Thoracic aorta (tissue), 2 donors: ENCODE measurements around the gene CCDC187. TPM values are rescaled to one million over a fixed set of nuclear protein-coding genes. Genes with fewer than 3 reads are reported as not detected.

Source experiments
- ATAC-seq: fragments of 150-250 bp; one replicate; pipeline ENCODE4 v1.8.0; 2017; ENCODE audit warnings: low read depth; ENCODE audit not compliant: insufficient number of reproducible peaks, low FRiP score
- DNase-seq: peaks from one replicate; pipeline ENCODE4 v3.0.0-alpha.2; 2020; ENCODE audit warnings: low spot score
- H3K27ac ChIP-seq, 2 donors: fragments of 200-600 bp; sonication (generic); 1 replicate in 1 of 2; 2 replicates in 1 of 2; pipeline ENCODE4 v1.5.1; 2016; ENCODE audit warnings: mild to moderate bottlenecking in 2 of 2, moderate library complexity in 2 of 2
- H3K27me3 ChIP-seq: fragments of 200-600 bp; sonication (generic); replicated peaks from 2 replicates; pipeline ENCODE4 v1.6.0; 2016; ENCODE audit warnings: mild to moderate bottlenecking; ENCODE audit not compliant: insufficient read depth
- H3K36me3 ChIP-seq: fragments of 200-600 bp; sonication (generic); one replicate; pipeline ENCODE4 v1.5.1; 2016
- H3K4me1 ChIP-seq, 2 donors: fragments of 200-600 bp; sonication (generic); 1 replicate in 1 of 2; 2 replicates in 1 of 2; pipeline versions ENCODE4 v1.5.1 to v1.6.0; 2016; ENCODE audit warnings: low read depth in 2 of 2, mild to moderate bottlenecking in 1 of 2; ENCODE audit not compliant: control insufficient read depth in 1 of 2
- H3K4me3 ChIP-seq: fragments of 200-600 bp; sonication (generic); 2 replicates; pipeline ENCODE4 v1.5.1; 2016; ENCODE audit warnings: mild to moderate bottlenecking
- H3K9me3 ChIP-seq: fragments of 200-600 bp; sonication (generic); 2 replicates; pipeline ENCODE4 v1.5.1; 2016
- total RNA-seq, 2 donors: library from RNA; depleted of rRNA; stranded (reverse); fragments of >200 nt; gene quantifications; one replicate each; pipeline versions ENCODE4 v1.1.0 to v1.2.3, GENCODE V29; 2016
- TF ChIP-seq, protein P1 (sequence below): fragments of 200-600 bp; sonication (generic); IDR thresholded peaks from one replicate; pipeline ENCODE4 v1.5.1; 2019; ENCODE audit warnings: antibody characterized with exemption

Gene CCDC187
- total RNA-seq, 2 donors from 2014 or later, result not detected

DNA sequence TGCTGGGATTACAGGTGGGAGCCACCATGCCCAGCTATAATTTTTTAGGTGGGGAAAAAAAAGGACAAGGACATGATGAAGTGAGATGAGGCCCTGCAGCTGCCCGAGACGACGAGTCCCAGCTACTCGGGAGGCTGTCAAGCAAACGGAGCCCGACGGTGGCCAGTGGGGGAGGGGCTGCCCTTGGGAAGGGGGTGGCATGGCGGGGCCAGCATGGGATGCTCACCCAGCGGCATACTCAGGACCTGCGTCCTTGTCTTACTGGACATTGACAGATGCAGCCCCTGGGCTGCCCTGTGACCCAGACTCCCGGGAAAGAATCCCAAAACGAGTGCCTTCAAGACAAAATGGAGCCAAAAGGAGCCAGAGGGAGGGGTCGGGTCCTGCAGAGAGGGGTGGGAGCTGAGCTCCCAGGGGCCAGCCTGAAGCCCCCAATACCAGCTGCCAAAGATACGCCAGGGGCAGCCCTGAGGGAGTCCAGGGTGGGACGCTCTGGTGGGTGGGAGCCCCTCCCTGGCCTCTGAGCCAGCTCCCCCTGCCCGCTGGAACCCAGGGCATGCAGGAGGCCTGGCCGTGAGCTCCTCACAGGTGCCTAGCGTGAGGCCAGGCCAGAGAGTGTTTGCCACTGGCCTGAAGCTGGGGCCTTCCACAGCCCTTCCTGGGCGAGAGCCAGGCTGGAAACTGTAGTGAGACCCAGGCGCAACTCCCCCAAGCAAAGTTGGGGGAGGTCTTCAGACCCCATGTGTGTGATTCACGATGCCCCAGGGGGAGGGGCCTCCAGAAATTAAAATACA is 15.7 kb downstream of the CCDC187 start:
- TF ChIP-seq, protein P1, sequence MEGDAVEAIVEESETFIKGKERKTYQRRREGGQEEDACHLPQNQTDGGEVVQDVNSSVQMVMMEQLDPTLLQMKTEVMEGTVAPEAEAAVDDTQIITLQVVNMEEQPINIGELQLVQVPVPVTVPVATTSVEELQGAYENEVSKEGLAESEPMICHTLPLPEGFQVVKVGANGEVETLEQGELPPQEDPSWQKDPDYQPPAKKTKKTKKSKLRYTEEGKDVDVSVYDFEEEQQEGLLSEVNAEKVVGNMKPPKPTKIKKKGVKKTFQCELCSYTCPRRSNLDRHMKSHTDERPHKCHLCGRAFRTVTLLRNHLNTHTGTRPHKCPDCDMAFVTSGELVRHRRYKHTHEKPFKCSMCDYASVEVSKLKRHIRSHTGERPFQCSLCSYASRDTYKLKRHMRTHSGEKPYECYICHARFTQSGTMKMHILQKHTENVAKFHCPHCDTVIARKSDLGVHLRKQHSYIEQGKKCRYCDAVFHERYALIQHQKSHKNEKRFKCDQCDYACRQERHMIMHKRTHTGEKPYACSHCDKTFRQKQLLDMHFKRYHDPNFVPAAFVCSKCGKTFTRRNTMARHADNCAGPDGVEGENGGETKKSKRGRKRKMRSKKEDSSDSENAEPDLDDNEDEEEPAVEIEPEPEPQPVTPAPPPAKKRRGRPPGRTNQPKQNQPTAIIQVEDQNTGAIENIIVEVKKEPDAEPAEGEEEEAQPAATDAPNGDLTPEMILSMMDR, result no peak
- DNase-seq, result no peak
- Histone ChIP-seq H3K4me3 (no peak overlapping the region), H3K4me1 (peaks cover 0 to 4% of the 10 kb centered on the region in 2 donors), H3K9me3 (no peaks in the 10 kb centered on the region), H3K27me3 (no peaks in the 10 kb centered on the region), H3K36me3 (no peaks in the 10 kb centered on the region), H3K27ac (no peak overlapping the region)
- ATAC-seq, result no peak

DNA sequence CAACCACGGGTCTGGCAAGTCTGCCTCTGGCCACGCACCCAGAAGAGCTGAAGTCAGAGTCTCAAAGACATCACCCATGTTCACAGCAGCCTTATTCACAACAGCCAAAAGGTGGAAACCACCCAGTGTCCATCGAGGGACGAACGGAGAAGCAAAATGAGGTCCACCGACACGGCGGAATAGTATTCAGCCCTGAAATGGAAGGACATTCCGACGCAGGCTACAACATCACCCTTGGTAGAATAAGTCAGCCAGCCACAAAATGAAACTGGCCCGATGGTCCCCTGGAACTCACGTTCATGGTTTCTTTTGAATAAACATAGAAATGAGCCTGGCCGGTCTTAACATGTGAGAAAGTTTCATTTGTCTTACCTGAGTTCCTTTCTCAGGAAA is 16.9 kb downstream of the CCDC187 start:
- no peaks in the 10 kb centered on the region for H3K27me3 ChIP-seq
- TF ChIP-seq, protein P1, result no peak
- no peak for DNase-seq
- H3K9me3 ChIP-seq, result no peaks in the 10 kb centered on the region
- H3K27ac ChIP-seq, result no peak overlapping the region
- no peaks in the 10 kb centered on the region for H3K36me3 ChIP-seq
- H3K4me1 ChIP-seq, result peaks cover 0 to 10% of the 10 kb centered on the region in 2 donors
- no peak for ATAC-seq
- H3K4me3 ChIP-seq, result no peak overlapping the region

DNA sequence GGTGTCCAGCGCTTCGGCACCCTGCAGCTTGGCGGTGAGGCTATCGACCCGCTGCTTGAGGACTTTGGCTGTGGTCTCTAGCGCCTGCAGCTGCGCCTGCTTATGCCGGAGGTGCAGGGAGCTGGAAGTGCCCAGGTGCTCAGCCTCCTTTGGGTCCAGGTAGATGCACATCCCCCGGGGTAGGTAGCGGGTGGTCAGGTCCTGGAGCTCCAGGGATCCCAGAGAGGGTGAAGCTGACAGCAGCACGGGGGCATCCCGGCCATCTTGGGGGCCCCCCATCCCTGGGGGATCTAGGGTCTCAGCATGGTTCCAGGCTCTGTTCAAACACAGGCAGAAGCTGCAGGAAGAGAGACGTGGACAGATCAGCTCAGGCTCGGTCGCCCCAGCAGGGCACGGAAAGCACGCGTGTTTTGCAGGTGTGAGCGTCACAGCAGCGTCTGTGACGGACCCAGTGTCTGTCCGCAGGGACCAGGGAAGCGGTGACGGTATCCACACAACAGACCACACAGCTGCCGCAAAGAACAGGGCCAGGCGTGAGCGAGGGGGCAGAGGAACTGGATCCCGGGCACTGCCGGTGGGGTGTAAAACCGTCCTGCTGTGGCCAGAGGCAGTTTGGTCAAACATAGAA is 17.4 kb downstream of the CCDC187 start:
- no peak for DNase-seq
- no peak overlapping the region for H3K27ac ChIP-seq
- TF ChIP-seq, protein P1, result no peak
- peaks cover 0 to 10% of the 10 kb centered on the region in 2 donors for H3K4me1 ChIP-seq
- ATAC-seq, result no peak
- H3K36me3 ChIP-seq, result no peaks in the 10 kb centered on the region
- no peaks in the 10 kb centered on the region for H3K9me3 ChIP-seq
- no peak overlapping the region for H3K4me3 ChIP-seq
- H3K27me3 ChIP-seq, result no peaks in the 10 kb centered on the region

DNA sequence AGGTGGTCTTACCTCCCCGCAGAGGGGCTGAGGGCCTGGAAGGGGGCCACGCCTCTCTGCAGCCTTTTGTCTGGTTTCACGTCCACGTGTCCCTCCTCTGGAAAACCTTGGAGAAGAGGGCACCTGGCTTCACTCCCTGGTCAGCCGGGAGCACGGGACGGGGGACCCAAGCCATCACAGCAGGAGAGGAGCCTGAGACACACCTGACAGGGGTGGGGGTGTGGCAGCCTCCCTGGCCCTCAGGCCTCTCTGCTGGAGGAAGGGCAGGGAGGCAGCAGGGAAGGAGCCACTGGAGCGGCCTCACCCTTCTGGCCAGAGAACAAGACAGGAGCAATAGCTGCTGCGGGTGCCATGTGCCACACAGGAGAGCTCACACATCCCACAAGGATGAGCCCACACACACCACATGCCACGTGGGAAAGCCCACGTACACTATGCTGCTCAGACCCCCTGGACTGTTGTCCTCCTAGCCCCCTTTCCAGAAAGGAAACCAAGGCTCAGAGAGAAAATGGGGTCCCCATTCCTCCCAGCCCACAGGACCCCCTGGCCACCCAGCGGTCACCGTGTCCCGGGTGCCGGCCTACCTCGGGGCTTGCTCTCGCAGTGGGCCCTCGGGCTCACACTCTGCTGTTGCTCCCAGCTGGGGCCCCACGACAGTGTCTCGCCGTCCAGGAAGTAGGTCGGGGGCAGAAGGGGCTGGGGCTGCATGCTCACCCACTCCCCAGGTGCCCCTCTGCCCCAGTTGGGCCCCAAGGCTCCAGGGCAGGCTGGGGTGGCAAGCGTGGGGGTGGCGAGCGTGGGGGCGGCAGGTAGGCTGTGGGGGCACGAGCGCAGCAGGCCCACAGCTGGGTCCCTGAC is 18.2 kb downstream of the CCDC187 start:
- H3K4me1 ChIP-seq, result peaks cover 0 to 10% of the 10 kb centered on the region in 2 donors
- ATAC-seq (no peak), DNase-seq (no peak)
- TF ChIP-seq, protein P1, result no peak
- H3K9me3 ChIP-seq, result no peaks in the 10 kb centered on the region
- no peak overlapping the region for H3K27ac ChIP-seq
- no peaks in the 10 kb centered on the region for H3K36me3 ChIP-seq
- no peak overlapping the region for H3K4me3 ChIP-seq
- H3K27me3 ChIP-seq, result no peaks in the 10 kb centered on the region

DNA sequence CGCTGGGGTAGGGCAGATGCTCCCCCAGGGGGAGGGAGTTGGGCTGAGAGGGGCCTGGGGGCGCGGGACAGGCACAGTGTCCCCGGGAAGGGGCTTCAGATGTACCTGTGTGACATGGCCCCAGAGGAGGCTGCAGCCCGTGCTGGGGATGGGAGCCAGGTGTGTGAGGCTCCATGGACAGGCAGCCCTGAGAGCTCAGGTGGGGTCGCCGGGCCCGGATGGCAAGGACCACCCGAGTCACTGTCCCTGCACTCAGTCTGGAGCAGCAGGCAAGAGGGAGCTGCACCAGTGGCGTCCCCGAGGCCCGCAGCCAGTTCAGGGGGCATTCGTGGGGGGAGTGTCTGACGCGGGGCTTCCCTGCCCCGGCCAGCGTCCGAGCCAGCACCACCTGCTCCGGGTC is 18.9 kb downstream of the CCDC187 start:
- H3K27me3 ChIP-seq, result no peaks in the 10 kb centered on the region
- no peak for ATAC-seq
- H3K27ac ChIP-seq, result no peak overlapping the region

More for the DNA sequence above, 18.9 kb downstream of the CCDC187 start:
- Histone ChIP-seq H3K9me3 (no peaks in the 10 kb centered on the region), H3K36me3 (no peaks in the 10 kb centered on the region), H3K4me3 (no peak overlapping the region), H3K4me1 (peaks cover 0 to 10% of the 10 kb centered on the region in 2 donors)
- TF ChIP-seq, protein P1, result no peak
- DNase-seq, result no peak
